GM21619 (cell line): ENCODE results near the gene CST3.
A peak's percentile ranks its signal among the peaks of the same experiment; 100 is the strongest.
"Not testable (repeated sequence)": the region's sequence is repeated elsewhere in the genome, so short reads cannot be mapped to it uniquely, and the experiment has no call there.

ENCODE experiments used
- ATAC-seq: cut with Tn5 transposase; IDR thresholded peaks from one replicate; pipeline ENCODE4 v1.9.1; 2021; ENCODE audit not compliant: unreplicated experiment

CST3 gene

DNA sequence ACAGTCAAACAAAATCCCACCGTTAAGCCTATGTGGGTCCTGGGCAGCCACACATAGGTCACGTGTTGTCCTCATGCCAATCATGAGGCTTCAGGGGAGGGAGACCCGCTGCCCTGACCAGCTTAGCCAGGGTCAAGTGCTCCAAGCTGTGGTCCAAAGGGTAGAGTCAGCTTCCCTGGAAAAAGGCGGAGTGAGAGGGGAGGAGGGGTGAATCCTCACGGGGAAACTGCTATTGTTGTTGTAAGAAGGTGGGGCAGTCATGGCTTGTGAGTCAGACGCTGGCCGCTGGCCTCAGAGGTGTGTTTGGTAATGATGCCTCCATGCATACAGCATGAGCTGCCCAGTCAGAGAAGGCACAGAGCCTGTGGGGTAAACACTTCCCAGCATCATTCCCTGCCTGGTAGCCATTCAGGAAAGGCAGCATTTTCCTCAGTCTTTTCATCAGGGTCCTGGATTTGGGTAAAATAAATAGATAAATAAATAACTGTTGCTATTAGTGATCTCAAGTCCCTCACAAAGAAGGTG, 8.7 kb downstream of the CST3 start:
- ATAC-seq = no peak

DNA sequence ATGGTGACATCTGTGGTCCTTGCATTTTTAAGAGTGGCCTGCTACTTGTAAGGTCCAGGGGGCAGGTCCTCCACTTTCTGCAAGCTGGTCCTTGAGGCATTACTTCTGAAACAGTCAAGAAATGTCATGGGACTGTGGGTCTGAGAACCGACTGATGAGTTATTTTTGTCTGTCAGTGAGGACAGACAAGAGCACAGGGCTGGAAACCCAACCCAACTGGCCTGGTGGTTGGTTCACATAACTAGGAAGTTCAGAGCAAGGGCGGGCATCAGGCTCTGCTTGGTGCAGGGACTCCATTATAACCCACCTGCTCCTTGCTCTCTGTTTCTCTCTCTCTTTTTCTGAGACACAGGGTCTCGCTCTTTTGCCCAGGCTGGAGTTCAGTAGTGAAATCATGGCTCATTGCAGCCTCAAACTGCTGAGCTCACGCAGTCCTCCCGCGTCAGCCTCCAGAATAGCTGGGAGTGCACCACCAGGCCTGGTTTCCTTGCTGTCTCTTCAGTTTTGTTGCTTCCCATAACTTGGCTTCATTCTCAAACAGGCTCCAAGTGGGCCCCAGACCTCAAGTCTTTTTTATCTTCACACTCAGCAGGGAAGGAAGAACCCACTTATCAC, 9.2 kb downstream of the CST3 start:
- no peak for ATAC-seq

DNA sequence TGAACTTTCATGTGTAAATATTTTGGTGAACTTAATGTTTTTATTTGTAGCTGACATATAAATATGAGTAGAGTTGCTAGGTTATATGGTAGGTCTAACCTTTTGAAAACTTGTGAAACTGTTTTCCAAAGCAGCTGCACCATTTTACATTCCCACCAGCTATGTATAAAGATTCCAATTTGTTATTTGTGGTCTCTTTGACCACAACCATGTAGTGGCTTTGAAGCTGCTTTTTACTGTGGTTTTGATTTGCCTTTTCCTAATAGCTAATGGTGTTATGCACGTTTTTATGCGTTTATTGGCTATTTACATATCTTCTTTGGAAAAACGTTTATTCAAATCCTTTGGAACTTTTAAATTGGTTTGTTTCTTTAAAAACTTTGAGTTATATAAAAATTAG, 10.3 kb downstream of the CST3 start:
- ATAC-seq = no peak

DNA sequence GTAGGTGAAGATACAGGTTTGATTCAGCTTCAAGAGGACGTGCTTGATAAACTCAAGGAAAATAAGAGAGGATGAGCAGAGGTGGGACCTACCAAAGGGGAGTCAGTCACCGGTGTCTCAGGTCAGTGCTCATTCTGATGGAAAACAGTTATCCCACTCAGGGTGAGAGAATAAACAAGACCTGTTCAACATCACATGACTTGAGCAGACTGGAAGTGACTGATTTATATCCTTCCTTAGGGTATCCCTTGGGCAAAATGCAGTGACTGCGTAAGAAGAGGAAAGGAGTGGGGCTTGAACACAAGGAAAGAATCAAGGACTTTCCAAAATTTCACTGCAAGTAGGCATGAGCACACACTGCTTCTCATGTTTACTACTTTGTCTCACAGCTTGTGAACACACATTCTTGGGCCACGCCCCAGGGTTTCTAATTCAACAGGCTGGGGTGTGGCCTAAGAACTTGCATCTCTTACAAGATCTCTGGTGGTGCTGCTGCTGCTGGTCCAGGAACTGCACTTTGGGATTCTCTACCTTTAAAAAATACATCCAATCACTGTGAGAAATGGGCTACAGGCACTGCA, 11.6 kb downstream of the CST3 start:
- ATAC-seq = no peak

DNA sequence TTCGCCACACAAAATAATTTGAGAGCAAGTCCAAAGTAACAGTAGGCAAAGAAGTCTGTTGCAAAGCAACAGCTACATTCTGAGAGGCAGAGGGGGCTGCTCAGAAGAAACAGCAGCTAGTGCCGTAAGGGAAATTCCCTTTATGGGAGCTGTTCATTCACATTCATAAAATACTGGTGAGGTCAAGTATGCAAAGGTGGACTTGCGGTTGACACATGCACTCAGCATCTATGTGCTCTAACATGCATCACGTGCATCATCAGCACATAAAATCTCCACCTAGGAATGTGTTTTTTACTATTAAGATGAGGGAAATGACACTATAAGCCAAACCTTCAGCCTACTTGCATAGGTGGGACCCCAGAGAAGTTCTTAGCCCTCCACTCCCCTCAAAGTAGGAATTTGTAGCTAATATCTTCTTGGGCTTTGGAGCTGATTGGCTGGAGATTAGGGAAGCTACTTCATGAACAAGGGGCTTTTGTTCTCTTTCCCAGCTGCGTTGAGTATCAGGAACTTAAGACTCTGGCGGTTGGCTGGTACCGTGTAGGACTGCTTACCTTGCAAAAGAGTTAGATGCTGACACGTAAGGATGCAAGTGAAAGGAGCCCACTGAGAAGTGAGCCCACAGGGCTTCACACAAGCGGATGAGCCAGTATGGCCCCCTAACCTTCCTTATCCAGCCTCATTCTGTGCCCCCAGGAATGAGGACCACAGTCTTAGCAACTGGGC, 12.4 kb downstream of the CST3 start:
- no peak for ATAC-seq

DNA sequence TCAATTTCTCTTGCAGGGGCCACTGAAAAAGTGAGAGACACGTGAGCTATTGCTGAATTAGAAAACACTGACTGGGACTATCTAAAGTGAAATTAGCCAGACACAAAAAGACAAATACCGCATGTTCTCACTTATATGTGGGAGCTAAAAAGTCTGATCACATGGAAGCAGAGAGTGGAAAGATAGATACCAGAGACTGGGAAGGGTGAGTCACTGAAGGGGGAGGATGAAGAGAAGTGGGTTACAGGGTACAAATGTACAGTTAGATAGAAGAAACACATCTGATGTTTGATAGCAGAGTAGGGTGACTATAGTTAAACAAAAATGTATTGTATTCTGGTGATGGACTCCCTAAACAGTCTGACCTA, 13.4 kb downstream of the CST3 start:
- no peak for ATAC-seq

DNA sequence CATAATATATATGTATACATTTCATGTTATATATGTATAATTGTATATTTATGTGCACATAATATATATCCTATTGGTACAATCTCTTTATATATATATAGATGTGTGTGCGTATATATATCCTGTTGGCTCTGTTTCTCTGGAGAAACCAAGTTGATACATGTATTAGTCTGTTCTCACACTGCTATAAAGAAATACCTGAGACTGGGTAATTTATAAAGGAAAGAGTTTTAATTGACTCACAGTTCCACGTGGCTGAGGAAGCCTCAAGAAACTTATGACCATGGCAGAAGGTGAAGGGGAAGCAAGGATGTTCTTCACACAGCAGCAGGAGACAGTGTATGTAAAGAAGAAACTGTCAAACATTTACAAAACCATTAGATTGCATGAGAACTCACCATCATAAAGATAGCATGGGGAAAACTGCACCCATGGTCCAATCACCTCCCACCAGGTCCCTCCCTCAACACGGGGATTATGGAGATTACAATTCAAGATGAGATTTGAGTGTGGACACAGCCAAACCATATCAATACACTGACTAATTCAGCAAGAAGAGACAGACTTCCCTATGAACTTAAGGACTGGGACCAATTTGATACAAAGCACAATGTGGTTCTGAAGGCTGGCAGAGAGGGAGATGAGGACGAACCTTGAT, 14.0 kb downstream of the CST3 start:
- no peak for ATAC-seq

DNA sequence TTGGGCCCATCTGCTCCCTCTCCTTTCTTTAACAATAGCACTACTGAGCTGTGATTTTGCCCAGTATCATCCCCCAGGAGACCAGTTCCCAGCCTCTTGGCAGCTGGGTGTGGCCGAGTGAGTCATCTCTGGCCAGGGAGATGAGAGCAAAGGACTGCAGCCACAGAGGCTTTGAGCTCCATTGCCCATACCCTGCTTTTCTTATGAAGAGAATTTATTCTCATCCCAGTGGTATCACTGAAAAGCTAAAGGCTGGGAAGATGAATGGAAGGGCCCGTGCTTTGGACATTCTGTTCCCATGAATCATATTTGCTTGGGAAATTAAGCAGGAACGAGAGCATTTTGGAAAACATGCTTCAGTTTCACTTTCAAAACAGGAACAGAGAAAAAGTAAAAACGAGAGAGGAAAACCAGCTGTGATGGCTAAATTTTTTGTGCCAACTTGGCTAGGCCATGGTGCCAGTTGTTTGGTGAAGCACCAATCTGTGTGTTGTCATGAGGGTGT, 14.9 kb downstream of the CST3 start:
- no peak for ATAC-seq

DNA sequence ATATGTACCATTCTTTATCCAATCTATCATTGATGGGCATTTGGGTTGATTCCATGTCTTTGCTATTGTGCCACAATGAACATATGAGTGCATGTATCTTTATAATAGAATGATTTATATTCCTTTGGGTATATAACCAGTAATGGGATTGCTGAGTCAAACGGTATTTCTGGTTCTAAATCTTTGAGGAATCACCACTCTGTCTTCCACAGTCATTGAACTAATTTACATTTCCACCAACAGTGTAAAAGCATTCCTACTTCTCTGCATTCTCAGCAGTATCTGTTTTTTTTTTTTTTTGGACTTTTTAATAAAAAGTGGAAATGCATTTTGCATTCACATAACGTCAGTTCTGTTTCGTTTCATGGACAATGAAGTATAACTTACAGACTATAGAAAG, 15.4 kb downstream of the CST3 start:
- not testable (repeated sequence) for ATAC-seq

DNA sequence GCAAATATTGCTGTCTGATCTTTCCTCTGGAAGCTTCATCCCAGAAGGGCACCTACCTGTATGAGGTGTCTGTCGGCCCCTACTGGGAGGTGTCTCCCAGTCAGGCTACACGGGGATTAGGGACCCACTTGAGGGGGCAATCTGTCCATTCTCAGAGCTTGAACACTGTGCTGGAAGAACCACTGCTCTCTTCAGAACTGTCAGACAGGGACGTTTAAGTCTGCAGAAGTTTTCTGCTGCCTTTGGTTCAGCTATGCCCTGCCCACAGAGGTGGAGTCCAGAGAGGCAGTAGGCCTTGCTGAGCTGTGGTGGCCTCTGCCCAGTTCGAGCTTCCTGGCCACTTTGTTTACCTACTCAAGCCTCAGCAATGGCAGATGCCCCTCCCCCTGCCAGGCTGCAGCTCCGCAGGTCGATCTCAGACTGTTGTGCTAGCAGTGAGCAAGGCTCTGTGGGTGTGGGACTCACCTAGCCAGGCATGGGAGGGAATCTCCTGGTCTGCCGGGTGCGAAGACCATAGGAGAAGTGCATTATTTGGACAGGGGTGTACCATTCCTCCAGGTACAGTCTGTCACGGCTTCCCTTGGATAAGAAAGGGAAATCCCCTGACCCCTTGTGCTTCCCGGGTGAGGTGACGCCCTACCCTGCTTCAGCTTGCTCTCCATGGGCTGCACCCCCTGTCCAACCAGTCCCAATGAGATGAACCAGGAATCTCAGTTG, 16.9 kb downstream of the CST3 start:
- ATAC-seq = not testable (repeated sequence)

DNA sequence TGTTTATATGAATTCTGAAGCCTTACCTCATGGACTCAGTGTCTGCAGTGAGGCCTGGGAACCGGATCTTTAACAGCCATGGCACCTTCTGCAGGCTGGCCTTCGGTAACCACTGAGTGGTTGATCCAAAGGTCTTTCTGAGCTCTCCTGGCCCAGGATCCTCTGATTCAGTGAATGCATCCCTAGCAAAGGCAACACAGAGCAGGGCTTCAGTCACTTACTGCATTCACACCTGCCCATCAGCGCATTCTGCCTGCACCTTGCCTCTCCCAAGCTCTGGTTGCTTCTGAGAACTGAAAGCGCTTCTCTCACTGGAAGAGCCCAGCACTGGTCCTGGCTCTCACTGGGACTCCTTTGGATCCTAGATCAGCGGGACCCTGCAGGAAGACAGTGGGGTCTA, 23.6 kb downstream of the CST3 start:
- no peak for ATAC-seq

DNA sequence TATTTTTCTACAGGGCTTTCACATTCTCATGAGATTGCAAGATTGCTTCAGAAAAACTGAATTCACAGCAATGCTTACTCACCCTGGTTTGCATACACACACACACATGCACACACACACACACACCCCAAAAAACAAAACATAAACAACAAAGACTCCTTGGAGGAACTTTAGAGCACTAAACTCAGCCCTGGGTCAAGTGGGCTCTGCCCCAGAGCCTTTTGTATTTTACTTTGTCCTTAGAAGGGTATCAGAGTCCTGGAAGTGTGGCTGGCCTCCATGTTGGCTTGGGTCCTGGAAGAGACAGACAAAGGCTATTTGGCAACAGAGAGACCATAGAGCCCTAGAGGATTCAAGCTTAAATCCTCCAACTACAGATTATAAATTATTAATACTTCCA, 24.1 kb downstream of the CST3 start:
- ATAC-seq = no peak

DNA sequence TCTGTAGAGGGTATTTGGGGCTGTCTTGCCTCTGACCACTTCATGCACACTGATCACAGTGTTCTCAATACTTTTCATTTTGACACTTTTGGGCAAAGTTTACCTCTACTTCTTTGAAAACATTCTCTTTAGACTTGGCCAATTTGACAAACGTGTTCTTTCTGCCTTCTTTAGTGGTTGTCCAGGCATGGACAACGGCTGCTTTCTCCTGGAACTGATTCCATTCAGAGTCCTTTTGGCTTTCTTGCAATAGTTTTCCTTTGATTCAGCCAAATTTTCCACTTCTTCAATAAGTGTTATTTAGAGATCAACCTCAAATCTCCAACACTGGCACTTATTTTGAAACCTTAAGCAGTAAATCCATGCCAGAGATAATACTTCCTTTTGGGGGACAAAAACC, 25.4 kb downstream of the CST3 start:
- no peak for ATAC-seq

DNA sequence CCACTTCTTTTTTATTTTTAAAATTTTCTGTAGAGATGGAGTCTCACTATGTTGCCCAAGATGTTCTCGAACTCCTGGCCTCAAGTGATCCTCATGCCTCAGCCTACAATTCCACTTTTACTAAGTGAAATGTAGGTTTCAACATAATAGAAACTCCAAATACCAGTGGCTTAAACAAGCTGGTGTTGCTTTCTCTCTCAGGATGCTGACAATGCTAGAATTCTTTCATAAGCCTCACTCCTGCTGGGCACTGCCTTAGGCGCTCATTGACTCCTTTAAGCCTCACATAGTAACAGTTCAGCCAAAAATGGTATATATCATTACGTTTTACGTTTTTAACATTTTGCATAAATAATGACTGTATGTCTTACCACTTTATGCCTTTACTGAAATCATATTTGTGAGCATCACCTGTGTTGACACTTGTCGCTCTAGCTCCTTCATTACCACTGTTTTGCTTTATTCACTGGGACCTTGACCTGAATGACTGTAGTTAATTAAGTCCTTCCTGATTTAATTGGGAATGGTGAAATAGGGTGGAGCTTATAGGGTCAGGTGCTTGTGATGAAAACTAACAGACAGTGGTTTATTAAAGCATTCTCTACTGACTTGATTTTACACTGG, 28.2 kb downstream of the CST3 start:
- no peak for ATAC-seq

DNA sequence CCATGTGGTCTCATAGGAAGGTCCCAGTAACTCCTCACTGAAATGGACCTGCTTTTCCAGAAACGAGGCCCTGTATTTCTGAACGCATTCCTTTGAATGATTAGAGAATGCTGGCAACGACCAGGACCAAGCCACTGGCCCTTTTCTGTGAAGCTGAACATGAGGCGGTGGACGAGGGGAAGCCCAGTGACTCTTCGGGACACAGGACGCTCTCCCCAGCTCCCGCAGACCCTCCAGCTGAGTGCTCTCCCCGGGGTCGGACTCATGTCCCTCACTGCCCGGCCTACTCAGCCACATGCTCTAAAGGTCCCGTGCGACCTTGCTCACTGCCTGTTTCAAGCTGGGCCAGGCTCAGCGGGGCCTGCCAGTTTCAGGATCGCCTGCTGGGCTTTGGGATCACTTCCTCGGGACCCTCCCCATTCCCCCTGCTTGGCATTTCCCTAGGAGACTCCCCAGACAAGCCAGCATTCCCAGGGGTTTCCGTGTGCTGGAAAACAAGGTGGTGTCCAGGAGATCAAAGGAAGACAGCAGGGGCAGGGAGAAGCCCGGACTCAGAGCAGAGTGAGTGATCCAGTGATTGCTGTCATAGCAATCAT, 29.4 kb downstream of the CST3 start:
- ATAC-seq = no peak

DNA sequence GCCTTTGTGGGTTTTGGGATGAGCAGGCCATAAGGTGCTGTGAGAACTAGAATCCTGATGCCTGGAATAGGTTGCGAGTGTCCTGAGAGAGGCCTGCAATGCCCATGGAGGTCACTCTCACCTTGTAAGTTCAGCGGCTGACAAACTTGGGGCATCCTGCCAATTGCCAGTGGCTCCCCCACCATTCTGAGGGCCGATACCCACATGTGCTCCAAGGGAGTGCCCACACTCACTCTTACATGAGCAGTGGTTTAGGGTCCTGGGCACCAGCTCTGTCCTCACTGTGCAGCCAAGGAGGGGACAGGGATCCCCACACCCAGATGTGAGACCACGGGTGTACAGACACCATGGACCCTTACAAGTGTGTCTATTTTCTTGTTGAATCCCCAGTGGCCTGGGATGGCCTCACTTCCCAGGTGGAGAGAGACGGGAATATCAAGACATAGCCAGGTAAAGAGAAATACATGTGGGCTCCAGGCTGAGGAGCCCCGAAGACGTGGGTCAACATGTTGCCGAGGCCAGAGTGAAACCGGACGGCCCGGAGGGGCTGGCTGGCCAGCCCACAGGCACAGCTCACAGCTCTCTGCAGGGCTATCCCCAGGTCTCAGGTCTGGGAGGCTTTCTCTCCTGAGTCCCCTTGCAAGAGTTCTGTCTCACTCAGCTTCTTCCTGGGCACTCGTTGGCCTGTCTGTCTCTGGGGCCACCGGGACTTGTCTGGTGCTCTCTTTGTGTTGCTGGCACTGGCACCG, 30.1 kb downstream of the CST3 start:
- ATAC-seq = no peak

DNA sequence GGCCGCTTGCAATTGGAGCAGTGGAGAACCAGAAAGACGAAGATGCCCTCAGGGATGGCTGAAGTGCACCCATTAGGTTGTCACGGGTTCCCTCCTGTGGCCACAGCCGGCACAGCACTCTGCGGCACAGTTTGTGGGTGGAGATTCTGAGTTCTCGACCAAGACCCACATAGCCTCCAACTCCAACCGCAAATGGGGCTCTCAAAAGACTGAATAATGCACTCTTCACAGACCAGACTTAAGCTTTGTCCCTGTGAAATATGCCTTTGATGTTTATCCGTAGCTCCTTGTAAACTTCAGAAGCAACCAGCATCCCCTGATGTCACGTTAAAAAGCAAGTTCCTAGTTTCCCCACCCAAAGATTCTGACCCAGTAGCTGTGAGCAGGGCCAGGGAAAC, 31.1 kb downstream of the CST3 start:
- peak; percentile 92 for ATAC-seq

DNA sequence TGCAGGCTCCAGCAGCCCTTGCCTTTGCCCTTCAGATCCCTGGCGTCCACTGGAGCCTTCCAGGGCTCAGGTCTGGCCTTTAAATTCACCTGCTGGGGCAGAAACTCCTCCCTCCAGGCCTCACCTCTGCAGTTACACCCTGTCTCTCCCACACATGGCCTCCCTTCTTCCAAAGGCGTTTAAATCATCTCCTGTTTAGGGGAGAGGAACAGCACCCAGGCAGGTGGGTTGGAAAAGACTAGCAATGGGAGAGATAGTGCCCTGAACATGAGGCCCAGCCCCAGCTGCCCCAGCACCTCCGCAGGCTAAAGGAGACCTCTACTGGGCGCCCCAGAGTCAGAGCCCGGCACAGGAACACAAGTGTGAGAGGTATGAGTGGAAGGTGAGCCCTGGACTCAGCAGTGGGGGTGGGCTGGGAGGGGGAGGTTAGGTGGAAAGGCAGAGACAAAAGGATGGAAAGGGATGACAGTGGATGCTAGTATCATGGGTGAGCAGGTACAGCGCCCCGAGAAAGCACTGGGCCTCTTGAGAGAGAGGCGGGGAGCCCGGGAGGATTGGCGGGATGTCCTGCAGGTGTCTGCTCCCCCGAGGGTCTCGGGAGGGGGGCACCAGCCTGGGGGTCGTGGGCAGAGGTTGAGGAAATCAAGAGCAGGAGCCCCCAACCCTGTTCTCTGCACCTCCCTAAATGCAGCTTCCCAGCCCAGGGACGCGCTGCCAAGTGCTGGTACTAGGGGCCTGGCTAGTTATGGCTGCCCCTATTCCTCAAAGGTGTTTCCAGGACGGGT, 31.7 kb downstream of the CST3 start, which contains the start of gene CST9:
Gene CST9 (minus strand): TSS at position 51 of the 785 bp plus-strand sequence. CDS start 53 bp downstream, outside the sequence.
- no peak for ATAC-seq

DNA sequence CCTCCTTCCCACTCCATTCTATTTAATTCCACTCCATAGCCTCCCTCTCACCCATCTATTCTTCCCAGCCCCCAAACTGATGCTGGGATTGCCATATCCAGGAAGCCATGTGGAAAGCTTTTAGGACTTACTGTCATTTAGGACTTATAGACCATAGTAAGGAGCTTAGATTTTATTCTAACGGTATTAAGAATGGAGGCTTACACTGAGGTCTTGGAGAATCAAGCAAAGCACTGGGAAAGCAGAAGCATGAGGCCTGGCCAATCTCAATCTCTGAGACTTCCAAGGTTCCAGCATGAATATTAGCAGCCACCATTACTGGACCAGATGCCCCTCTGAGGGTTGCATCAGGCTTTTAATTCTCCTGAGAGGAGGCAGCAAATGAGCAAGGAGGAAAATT, 33.4 kb downstream of the CST3 start:
- ATAC-seq = no peak
